A673 (cell line): ENCODE data around the gene ARHGEF2.

ENCODE experiments used
- CTCF ChIP-seq: fragments of 300-800, 200-600 bp; sonication (generic); conservative IDR thresholded peaks from 2 replicates; pipeline ENCODE4 v1.5.1; 2017; ENCODE audit warnings: low read depth, mild to moderate bottlenecking, antibody characterized with exemption, low read length, moderate library complexity, mixed read lengths
- EZH2 ChIP-seq: fragments of 200-600 bp; sonication (generic); IDR thresholded peaks from 2 replicates; pipeline ENCODE4 v1.6.1; 2017; ENCODE audit warnings: borderline replicate concordance, low read depth, mild to moderate bottlenecking, mixed read lengths, antibody characterized with exemption, low read length; ENCODE audit not compliant: poor library complexity, severe bottlenecking

- TF ChIP-seq CTCF (no peak), EZH2 (no peak)
These were observed 17.8 kb upstream of the ARHGEF2 start for GRCh38 chr1:155996166-155996565.
